Gastrocnemius medialis (tissue), 4 donors: ENCODE results near the gene DOCK10. TPM values are rescaled to one million over a fixed set of nuclear protein-coding genes. Genes with fewer than 3 reads are reported as not detected.

ENCODE experiments used
- ATAC-seq, 2 donors: fragments of 150-250 bp; one replicate each; pipeline ENCODE4 v1.9.1; 2016
- DNase-seq, 2 donors: peaks; one replicate each; pipeline ENCODE4 v3.0.0-alpha.2; 2019
- H3K27ac ChIP-seq, 4 donors: fragments of 200-600 bp; sonication (generic); 1 replicate in 1 of 4; 2 replicates in 3 of 4; pipeline ENCODE4 v1.5.1; 2016 to 2018; ENCODE audit warnings: mild to moderate bottlenecking in 2 of 4, moderate library complexity in 1 of 4
- H3K27me3 ChIP-seq, 3 donors: fragments of 200-600 bp; sonication (generic) in 2 of 3; 1 replicate in 1 of 3; 2 replicates in 2 of 3; pipeline versions ENCODE4 v1.5.1 to v1.6.0; 2016 to 2019; ENCODE audit warnings: mild to moderate bottlenecking in 1 of 3, moderate library complexity in 1 of 3
- H3K36me3 ChIP-seq, 2 donors: fragments of 200-600 bp; sonication (generic) in 1 of 2; one replicate each; pipeline ENCODE4 v1.5.1; 2017 to 2018
- H3K4me1 ChIP-seq, 2 donors: fragments of 200-600 bp; sonication (generic) in 1 of 2; one replicate each; pipeline ENCODE4 v1.5.1; 2016 to 2017; ENCODE audit warnings: mild to moderate bottlenecking in 2 of 2
- H3K4me3 ChIP-seq, 4 donors: fragments of 200-600 bp; sonication (generic) in 3 of 4; 1 replicate in 1 of 4; 2 replicates in 3 of 4; pipeline ENCODE4 v1.5.1; 2016 to 2019; ENCODE audit warnings: mild to moderate bottlenecking in 2 of 4
- H3K9me3 ChIP-seq, 3 donors: fragments of 200-600 bp; sonication (generic) in 2 of 3; 1 replicate in 1 of 3; 2 replicates in 2 of 3; pipeline ENCODE4 v1.5.1; 2016 to 2019
- POLR2A ChIP-seq, 2 donors: fragments of 450-650 bp; IDR thresholded peaks; one replicate each; pipeline ENCODE4 v1.6.1; 2017; ENCODE audit warnings: antibody characterized with exemption in 2 of 2, mild to moderate bottlenecking in 2 of 2, moderate library complexity in 2 of 2
- in situ Hi-C, 4 donors: fragments of 200-750 bp; cut with MboI; loops; one replicate each; pipeline versions ENCODE4 v1.15.0 to v1.8.0; 2017; ENCODE audit warnings: low sequenced_read_pairs in 4 of 4
- intact Hi-C: fragments of 100-400 bp; cut with DNase I; formaldehyde crosslinking; loops from one replicate; pipeline ENCODE4 v1.15.1; 2023; ENCODE audit warnings: low total_unique reads
- total RNA-seq, 4 donors: library from RNA; depleted of rRNA; stranded (reverse); fragments of >200 nt; gene quantifications; one replicate each; pipeline versions ENCODE4 v1.1.0 to v1.2.3, GENCODE V29; 2016
- TF ChIP-seq, protein P1 (sequence below), 5 experiments: fragments of 450-650 bp in 3 of 5; fragments of 200-600 bp in 2 of 5; sonication (generic) in 2 of 5; IDR thresholded peaks in 4 of 5; conservative IDR thresholded peaks in 1 of 5; 1 replicate in 4 of 5; 2 replicates in 1 of 5; pipeline ENCODE4 v1.5.1; 2016 to 2019; ENCODE audit warnings: antibody characterized with exemption in 5 of 5, mild to moderate bottlenecking in 3 of 5, moderate library complexity in 3 of 5

The DOCK10 gene
- total RNA-seq, 4 donors from 2014 or later, result 0.97 to 1.9 (median 1.4) TPM

DNA sequence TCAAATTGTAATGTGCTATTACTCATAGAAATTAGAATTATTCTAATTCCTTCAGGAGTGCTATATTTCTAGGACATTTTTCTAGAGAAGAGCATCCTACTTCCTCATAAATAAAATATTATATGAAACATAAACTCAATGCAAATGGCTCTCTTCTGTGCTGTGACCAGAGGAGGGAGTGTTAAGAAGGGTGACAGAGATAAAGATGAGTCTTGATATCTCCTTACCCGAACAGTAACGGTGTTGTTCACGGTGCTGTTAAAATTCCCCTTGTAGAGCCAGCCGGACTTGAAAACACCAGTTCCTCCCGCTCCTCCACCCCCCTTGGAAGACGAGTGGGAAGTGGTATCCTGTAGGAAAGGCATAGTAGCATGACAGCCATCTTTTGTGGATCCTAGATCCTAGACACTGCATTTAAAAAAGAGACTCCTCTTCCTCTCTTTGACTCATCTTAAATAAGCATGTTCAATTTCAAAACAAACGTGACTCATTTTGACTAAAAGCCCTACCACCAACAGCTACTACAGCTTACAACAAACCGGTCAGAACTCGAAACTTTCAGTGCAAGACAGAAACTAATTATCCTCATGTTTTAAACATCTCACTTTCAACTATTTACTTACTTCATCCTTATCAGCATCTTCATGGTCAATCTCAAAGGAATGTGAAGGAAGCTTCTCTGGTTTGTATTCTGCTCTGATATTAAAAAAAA, 156.3 kb downstream of the DOCK10 start:
- ATAC-seq (no peak), DNase-seq (no peak)
- no peak overlapping the region for H3K4me3 ChIP-seq
- TF ChIP-seq, protein P1, sequence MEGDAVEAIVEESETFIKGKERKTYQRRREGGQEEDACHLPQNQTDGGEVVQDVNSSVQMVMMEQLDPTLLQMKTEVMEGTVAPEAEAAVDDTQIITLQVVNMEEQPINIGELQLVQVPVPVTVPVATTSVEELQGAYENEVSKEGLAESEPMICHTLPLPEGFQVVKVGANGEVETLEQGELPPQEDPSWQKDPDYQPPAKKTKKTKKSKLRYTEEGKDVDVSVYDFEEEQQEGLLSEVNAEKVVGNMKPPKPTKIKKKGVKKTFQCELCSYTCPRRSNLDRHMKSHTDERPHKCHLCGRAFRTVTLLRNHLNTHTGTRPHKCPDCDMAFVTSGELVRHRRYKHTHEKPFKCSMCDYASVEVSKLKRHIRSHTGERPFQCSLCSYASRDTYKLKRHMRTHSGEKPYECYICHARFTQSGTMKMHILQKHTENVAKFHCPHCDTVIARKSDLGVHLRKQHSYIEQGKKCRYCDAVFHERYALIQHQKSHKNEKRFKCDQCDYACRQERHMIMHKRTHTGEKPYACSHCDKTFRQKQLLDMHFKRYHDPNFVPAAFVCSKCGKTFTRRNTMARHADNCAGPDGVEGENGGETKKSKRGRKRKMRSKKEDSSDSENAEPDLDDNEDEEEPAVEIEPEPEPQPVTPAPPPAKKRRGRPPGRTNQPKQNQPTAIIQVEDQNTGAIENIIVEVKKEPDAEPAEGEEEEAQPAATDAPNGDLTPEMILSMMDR (IDR thresholded peaks at IDR 0.05 in 4 of 5, conservative IDR thresholded peaks at IDR 0.05 in 1 of 5), result no peak
- no peak for TF ChIP-seq POLR2A (IDR thresholded peaks at IDR 0.05)
- H3K27me3 ChIP-seq, result no peaks in the 10 kb centered on the region
- H3K36me3 ChIP-seq, result no peaks in the 10 kb centered on the region
- H3K9me3 ChIP-seq, result no peaks in the 10 kb centered on the region
- intact Hi-C loops (no loop called here), in situ Hi-C loops (no loop called here)
- H3K4me1 ChIP-seq, result no peaks in the 10 kb centered on the region
- H3K27ac ChIP-seq, result no peak overlapping the region

DNA sequence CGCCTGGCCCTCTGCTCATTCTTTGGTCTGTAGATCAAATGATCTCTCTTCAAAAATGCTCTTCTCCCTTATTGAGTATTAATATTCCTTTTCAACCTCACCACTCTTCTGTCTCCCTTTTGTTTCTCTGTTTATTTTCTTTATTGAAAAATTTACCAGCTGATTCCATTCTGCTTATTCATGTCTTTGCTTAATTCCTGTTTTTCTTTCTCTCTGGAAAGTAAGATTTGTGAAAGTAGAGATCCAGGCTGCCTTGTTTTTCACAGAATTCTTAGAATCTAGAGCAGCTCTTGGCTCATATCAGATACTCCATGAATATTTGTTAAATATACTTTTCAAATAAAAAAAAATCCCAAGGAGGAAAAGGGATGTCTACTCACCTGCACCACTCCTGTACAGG, 157.0 kb downstream of the DOCK10 start:
- DNase-seq, result no peak
- Histone ChIP-seq H3K36me3 (no peaks in the 10 kb centered on the region), H3K4me3 (no peak overlapping the region), H3K27ac (no peak overlapping the region), H3K27me3 (no peaks in the 10 kb centered on the region), H3K4me1 (no peaks in the 10 kb centered on the region), H3K9me3 (no peaks in the 10 kb centered on the region)
- intact Hi-C loops, result no loop called here
- no peak for ATAC-seq
- no peak for TF ChIP-seq POLR2A (IDR thresholded peaks at IDR 0.05)
- TF ChIP-seq, protein P1 (IDR thresholded peaks at IDR 0.05 in 4 of 5, conservative IDR thresholded peaks at IDR 0.05 in 1 of 5), result no peak
- in situ Hi-C loops, result no loop called here

DNA sequence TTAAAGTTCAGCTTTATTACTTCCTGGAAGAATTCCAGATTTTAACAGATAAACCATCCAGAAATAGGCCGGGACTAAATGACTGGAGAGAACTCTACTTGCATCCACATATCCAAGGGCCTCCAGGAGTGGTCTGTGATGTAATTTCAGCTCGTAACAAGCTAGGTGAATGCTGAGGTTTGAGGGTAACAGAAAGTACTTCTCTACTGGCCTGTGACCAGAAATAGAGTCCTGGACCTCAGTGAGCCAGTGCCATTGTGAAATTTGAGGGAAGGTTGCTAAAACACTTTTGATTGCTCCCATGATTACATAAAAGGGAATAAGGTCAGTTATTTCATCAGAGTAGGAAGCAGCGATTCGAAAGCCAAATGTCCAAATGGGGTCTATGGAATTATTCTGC, 158.1 kb downstream of the DOCK10 start:
- no peak overlapping the region for H3K27ac ChIP-seq
- no peaks in the 10 kb centered on the region for H3K36me3 ChIP-seq
- in situ Hi-C loops, result no loop called here
- DNase-seq (peak in 1 of 2 donors; percentile 17), ATAC-seq (peak; percentile 39 to 87)
- intact Hi-C loops, result no loop called here
- no peaks in the 10 kb centered on the region for H3K27me3 ChIP-seq
- H3K4me3 ChIP-seq, result no peak overlapping the region
- no peaks in the 10 kb centered on the region for H3K4me1 ChIP-seq
- TF ChIP-seq POLR2A (IDR thresholded peaks at IDR 0.05), result no peak
- TF ChIP-seq, protein P1 (IDR thresholded peaks at IDR 0.05 in 4 of 5, conservative IDR thresholded peaks at IDR 0.05 in 1 of 5), result no peak
- H3K9me3 ChIP-seq, result no peaks in the 10 kb centered on the region

DNA sequence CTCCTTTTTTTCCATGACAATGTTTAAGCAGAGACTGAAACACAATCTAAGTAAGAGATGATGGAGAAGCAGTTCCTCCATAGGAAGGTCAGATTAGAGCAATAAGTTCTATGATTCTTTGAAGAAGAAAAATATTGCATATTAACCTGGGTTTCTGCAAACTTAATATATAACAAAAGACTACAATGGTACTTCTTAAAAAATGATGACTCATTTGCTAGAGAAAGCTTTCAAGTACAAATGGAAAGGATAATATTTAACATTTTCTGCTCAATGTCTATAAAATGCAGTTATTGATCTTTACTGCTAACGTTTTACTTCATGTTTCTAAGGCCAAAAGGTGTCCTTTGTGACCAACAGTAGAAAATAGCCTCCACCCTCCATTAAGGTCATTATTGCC, 158.6 kb downstream of the DOCK10 start:
- intact Hi-C loops (no loop called here), in situ Hi-C loops (no loop called here)
- H3K27me3 ChIP-seq, result no peaks in the 10 kb centered on the region
- no peaks in the 10 kb centered on the region for H3K9me3 ChIP-seq
- no peak overlapping the region for H3K4me3 ChIP-seq
- ATAC-seq, result no peak
- H3K27ac ChIP-seq, result no peak overlapping the region
- TF ChIP-seq, protein P1 (IDR thresholded peaks at IDR 0.05 in 4 of 5, conservative IDR thresholded peaks at IDR 0.05 in 1 of 5), result no peak
- no peak for TF ChIP-seq POLR2A (IDR thresholded peaks at IDR 0.05)
- H3K36me3 ChIP-seq, result no peaks in the 10 kb centered on the region
- DNase-seq, result no peak
- H3K4me1 ChIP-seq, result no peaks in the 10 kb centered on the region

DNA sequence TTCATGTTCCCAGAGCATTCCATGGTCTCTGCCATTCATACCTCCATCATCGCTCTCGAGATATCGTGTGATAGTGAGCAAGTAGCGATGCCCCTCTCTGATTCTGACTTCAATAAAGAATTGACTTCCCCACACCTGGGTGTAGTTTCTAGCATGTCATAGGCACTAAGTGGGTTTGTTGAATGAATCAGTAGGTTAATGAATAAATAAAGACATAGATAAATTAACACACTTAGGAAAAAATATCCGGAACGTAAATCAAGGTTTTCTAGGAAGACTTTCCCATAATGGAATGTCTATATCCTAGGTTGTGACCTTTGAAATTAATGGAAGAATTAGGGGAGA, 159.1 kb downstream of the DOCK10 start:
- no peaks in the 10 kb centered on the region for H3K9me3 ChIP-seq
- TF ChIP-seq, protein P1 (IDR thresholded peaks at IDR 0.05 in 4 of 5, conservative IDR thresholded peaks at IDR 0.05 in 1 of 5), result no peak
- no peak for TF ChIP-seq POLR2A (IDR thresholded peaks at IDR 0.05)
- ATAC-seq (no peak), DNase-seq (no peak)
- in situ Hi-C loops (no loop called here), intact Hi-C loops (no loop called here)
- no peaks in the 10 kb centered on the region for H3K36me3 ChIP-seq
- H3K27me3 ChIP-seq, result no peaks in the 10 kb centered on the region
- H3K4me3 ChIP-seq, result no peak overlapping the region
- no peaks in the 10 kb centered on the region for H3K4me1 ChIP-seq
- no peak overlapping the region for H3K27ac ChIP-seq
